GM19455 (cell line): ENCODE measurements around the gene TRPM2.

Experiments
- ATAC-seq: cut with Tn5 transposase; IDR thresholded peaks from one replicate; pipeline ENCODE4 v1.9.1; 2021; ENCODE audit not compliant: unreplicated experiment

Gene TRPM2

GRCh38 chr21:44370786-44371410, 17.5 kb downstream of the TRPM2 start:
- no peak for ATAC-seq

- no peak for ATAC-seq
Observed at GRCh38 chr21:44371596-44371995, 18.2 kb downstream of the TRPM2 start.

DNA sequence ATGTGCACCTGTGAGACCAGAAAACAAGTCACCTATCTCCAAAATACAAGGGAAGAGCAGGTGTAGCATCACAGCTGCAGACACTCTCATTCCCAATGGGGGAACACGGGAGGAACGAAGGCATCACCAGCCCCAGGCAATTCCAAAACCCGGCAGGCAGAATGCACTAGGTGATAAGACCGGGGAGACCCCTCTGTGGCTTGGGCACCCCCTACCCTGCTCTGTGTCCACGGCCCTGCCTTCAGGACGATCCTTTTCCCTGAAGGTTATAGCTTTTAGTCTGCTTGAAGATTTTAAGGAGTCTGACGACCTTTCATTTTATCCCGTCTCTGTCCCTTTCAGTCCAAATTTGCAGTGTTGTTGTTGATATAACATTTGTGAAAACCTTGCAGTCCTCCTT, 19.2 kb downstream of the TRPM2 start:
- ATAC-seq = no peak

DNA sequence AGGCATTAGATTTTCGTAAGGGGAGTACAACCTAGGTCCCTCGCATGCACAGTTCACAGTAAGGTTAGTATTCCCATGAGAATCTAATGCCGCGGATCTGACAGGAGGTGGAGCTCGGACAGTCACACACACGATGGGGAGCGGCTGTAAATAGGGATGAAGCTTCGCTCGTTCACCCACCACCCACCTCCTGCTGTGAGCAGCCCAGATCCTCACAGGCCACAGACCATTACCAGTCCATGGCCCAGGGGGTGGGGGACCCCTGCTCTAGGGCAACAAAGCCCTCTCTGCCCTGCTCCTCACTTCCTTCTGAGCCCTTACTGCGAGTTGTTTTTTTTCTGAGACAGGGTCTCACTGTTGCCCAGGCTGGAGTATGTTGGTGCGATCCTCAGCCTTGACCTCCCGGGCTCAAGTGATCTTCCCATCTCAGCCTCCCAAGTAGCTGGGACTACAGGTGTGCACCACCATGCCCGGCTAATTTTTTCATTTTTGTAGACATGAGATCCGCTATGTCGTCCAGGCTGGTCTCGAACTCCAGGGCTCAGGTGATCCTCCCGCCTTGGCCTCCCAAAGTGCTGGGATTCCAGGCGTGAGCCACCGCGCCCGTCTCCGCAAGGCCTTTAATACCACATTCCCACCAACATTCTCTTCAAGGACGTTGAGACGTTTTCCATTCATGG, 21.3 kb downstream of the TRPM2 start:
- no peak for ATAC-seq

- no peak for ATAC-seq
Observed at GRCh38 chr21:44375281-44375651, 21.8 kb downstream of the TRPM2 start.

- no peak for ATAC-seq
Observed at GRCh38 chr21:44375761-44376241, 22.4 kb downstream of the TRPM2 start.

DNA sequence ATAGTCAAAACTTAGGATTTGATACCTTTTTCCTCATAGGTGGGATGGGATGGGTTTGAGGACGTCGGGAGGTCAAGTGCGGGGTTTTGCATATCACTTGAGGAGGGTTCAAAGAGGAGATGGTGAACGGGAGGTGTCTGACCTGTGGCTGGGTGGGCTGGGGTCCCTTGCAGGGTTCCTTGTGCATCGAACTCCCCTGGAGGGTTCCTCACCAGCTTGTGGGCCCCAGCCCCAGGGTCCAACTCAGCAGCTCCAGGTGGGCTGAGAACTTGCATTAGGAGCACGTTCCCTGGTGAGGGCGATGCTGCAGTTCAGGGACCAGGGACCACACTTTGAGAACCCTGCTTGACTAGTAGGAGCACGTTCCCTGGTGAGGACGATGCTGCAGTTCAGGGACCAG, 23.2 kb downstream of the TRPM2 start:
- no peak for ATAC-seq

GRCh38 chr21:44377201-44377921, 23.9 kb downstream of the TRPM2 start:
- ATAC-seq = no peak

DNA sequence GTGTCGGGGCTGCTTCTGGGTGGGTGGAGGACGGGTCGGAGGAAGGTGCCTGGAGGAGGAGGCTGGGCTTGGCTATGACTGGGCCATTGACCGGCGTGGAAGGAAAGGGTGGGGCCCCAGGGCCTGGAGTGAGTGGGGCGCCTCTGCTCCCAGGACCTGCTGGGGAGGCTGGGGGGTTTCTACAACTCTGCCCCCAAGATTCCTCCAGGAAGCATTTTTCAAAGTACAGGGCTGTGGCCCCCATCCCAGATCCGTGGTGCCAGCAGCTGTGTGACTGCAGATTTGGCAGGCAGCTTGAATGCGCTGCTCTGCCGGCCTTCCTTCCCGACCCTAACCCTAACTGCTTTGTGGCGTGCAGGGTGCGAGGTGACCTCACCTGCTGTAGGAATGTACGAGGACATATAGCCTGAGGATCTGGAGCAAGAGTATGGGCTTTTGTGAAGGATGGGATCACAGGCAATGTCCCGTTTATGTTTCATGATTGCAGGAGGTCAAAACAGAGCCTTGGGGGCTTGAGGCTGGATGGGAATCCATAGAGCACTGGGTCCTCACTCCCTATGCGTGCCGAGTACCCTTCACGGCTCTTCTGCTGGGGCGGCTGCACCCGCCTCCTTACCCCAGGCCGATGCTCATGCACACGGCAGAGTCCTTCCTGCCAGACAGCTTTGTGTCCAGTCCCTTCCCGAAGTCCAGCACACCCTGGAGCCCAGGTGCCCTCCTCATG, 24.7 kb downstream of the TRPM2 start:
- ATAC-seq = no peak

DNA sequence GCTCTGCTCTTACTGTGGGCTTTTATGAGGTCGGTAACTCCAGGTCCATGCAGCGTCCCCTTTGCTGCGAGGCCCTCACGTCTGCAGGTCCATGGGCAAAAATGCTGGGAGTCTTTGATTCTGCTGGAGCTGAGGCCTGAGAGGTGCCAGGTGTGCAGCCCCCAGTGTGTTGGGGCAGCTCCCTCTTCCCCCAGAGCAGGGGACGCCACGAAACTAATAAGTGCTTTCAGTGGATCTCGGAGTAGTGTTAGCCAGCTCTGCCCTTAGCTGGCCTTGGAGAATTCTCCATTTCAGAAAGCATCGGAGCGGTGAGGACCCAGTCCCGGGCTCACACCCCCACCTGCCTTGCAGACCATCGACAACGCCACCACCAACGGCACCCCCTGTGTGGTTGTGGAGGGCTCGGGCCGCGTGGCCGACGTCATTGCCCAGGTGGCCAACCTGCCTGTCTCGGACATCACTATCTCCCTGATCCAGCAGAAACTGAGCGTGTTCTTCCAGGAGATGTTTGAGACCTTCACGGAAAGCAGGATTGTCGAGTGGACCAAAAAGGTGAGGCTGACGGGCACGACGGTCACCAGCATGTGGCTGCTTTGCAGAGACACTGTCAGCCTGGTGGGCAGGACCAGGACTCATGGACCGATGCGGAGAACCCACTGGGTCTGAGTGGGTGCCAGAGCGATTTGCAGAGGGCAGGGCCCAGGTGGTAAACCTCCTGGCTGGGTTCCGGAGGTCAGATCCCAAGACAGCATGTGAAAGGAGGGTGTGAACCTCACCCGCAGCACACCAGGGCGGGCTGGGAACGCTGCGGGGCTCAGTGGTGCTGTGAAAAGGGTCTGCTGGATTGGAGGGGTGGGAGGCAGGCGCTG, 25.5 kb downstream of the TRPM2 start:
- no peak for ATAC-seq

GRCh38 chr21:44379515-44379848, 26.1 kb downstream of the TRPM2 start:
- no peak for ATAC-seq

- no peak for ATAC-seq
Observed at GRCh38 chr21:44379991-44380865, 26.8 kb downstream of the TRPM2 start.

DNA sequence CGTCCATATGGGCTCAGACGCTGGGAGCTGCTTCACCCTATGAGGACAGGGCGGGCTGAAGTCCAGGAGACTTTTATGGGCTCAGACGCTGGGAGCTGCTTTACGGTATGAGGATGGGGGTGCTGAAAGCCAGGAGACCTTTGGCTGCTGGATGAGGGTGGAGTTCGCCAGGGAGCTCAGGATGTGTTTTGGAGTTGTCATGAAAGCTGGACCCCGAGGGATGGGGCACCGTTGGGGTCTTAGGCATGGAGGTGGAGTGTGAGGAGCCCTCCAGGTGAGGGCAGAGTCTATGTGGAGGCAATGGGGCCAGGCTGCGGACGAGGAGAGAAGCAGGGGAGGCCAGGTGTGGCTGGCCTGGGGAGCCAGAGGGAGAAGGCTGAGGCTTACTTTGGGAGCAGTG, 27.5 kb downstream of the TRPM2 start:
- ATAC-seq = no peak

- no peak for ATAC-seq
Observed at GRCh38 chr21:44381874-44382273, 28.5 kb downstream of the TRPM2 start.

GRCh38 chr21:44382536-44382935, 29.1 kb downstream of the TRPM2 start:
- ATAC-seq = no peak

GRCh38 chr21:44383216-44383615, 29.8 kb downstream of the TRPM2 start:
- no peak for ATAC-seq

GRCh38 chr21:44384968-44385367, 31.5 kb downstream of the TRPM2 start:
- ATAC-seq = no peak

GRCh38 chr21:44389335-44389734, 35.9 kb downstream of the TRPM2 start:
- no peak for ATAC-seq

DNA sequence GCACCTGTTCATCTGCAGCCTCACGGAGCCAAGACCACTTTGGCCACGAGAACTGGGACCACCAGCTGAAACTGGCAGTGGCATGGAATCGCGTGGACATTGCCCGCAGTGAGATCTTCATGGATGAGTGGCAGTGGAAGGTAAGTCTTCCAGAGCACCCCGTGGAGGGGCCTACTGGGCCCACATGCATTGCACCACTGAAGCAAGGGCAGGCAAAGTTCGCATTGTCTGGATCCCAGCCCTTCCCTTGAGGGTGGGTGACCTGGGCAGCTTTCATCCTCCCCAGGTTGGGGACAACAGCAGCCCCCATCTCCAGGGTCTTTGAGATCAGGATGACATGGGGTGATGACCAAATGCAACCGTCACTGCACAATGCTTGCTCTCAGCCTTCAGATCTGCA, 37.5 kb downstream of the TRPM2 start:
- no peak for ATAC-seq
